GM20431 (cell line): Measurements from ENCODE around the gene ZNF280C.

Experiments used
- in situ Hi-C: fragments of 300-500 bp; cut with MseI, MboI; formaldehyde crosslinking; loops from one replicate; pipeline ENCODE4 v1.15.0; 2020; ENCODE audit warnings: low sequenced_read_pairs; ENCODE audit not compliant: unreplicated experiment

Gene ZNF280C

DNA sequence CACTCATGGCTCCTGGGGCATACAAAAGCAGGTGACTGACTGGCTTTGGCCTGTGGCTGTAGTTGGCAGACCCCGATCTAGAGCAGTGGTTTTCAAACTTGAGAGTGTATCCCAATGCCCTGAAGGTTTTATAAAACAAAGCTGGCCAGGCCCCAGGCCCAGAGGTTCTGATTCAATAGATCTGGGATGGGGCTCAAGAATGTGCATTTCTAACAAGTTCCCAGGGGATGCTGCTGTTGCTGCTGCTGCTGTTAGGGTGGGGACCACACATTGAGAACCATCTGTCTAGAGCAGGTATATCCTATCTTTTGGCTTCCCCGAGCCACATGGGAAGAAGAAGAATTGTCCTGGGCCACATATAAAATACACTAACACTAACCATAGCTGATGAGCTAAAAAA is 110.4 kb downstream of the ZNF280C start:
- in situ Hi-C loops = no loop called here

DNA sequence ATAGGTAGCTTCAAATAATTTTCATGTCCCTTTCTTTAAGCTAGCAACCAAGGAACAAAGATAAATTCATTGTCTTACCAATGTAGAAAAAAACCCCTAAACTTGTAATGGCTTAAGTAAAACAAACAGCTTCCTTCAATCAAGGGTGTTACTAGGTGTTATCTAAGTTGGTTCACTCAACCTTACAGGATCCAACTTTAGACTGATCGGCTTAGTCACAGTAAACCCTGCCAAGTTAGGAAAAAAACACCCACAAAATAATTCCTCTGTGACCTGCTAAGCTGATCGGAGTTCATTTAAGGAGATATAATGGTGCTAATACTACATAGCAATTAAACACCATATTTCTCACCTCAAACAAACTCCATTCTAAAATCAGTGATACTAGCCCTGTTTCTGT is 113.1 kb downstream of the ZNF280C start:
- in situ Hi-C loops = no loop called here
